PC-9 (cell line): Measurements from ENCODE around the gene P2RX6. TPM values are rescaled to one million over a fixed set of nuclear protein-coding genes. Genes with fewer than 3 reads are reported as not detected.

ENCODE experiments used
- BruUV-seq: library from RNA; stranded (reverse); fragments of 400-500 nt; replicated peaks from 2 replicates; lab custom pipeline; 2021; lab: Mats Ljungman, UMichigan
- CTCF ChIA-PET: fragments of 300-600 bp; sonication (Branson Sonifier 250); formaldehyde crosslinking; loops from one replicate; lab custom pipeline; 2022; ENCODE audit warnings: antibody characterized with exemption; lab: Charles Lee
- POLR2A ChIA-PET: fragments of 300-600 bp; sonication (Branson Sonifier 250); formaldehyde crosslinking; loops from one replicate; lab custom pipeline; 2022; ENCODE audit warnings: antibody characterized with exemption; ENCODE audit not compliant: unreplicated experiment; lab: Charles Lee
- DNase-seq, 2 experiments: peaks; one replicate each; pipeline versions ENCODE4 v3.0.0 to v3.0.0-alpha.2; 2015 to 2022; ENCODE audit warnings: mixed read lengths in 1 of 2
- H2AFZ ChIP-seq: fragments of 200-600 bp; sonication (generic); 2 replicates; pipeline ENCODE4 v1.8.1; 2017; ENCODE audit warnings: antibody characterized with exemption
- H3F3A ChIP-seq: fragments of 200-600 bp; sonication (generic); 2 replicates; pipeline ENCODE4 v1.8.1; 2017; ENCODE audit warnings: antibody characterized with exemption, mild to moderate bottlenecking, low read depth; ENCODE audit not compliant: insufficient read depth
- H3K27ac ChIP-seq: fragments of 200-600 bp; sonication (generic); 2 replicates; pipeline ENCODE4 v1.6.1; 2016; ENCODE audit warnings: mixed run types
- H3K27me3 ChIP-seq: fragments of 200-600 bp; sonication (generic); 2 replicates; pipeline ENCODE4 v1.6.1; 2016; ENCODE audit warnings: low read depth, mixed run types; ENCODE audit not compliant: insufficient read depth
- H3K36me3 ChIP-seq: fragments of 200-600 bp; sonication (generic); 2 replicates; pipeline ENCODE4 v1.6.1; 2016; ENCODE audit warnings: low read depth, mixed run types
- H3K4me1 ChIP-seq: fragments of 200-600 bp; sonication (generic); replicated peaks from 2 replicates; pipeline ENCODE4 v1.6.1; 2016; ENCODE audit warnings: mixed run types; ENCODE audit not compliant: insufficient read depth
- H3K4me2 ChIP-seq: fragments of 200-600 bp; sonication (generic); 2 replicates; pipeline ENCODE4 v1.6.1; 2017; ENCODE audit warnings: mixed run types
- H3K4me3 ChIP-seq: fragments of 200-600 bp; sonication (generic); 2 replicates; pipeline ENCODE4 v1.6.1; 2016; ENCODE audit warnings: mixed run types
- H3K79me2 ChIP-seq: fragments of 200-600 bp; sonication (generic); 2 replicates; pipeline ENCODE4 v1.6.1; 2017; ENCODE audit warnings: low read depth, mixed run types
- H3K9me2 ChIP-seq: fragments of 200-600 bp; sonication (generic); 2 replicates; pipeline ENCODE4 v1.8.1; 2017; ENCODE audit warnings: mild to moderate bottlenecking; ENCODE audit not compliant: insufficient read depth
- H3K9me3 ChIP-seq: fragments of 200-600 bp; sonication (generic); 2 replicates; pipeline ENCODE4 v1.8.1; 2016; ENCODE audit warnings: low read depth; ENCODE audit not compliant: insufficient read depth
- H4K20me1 ChIP-seq: fragments of 200-600 bp; sonication (generic); 2 replicates; pipeline ENCODE4 v1.8.1; 2017; ENCODE audit not compliant: insufficient read depth
- CTCF ChIP-seq: fragments of 200-600 bp; sonication (generic); conservative IDR thresholded peaks from 2 replicates; pipeline ENCODE4 v1.6.1; 2017; ENCODE audit warnings: mixed run types, antibody characterized with exemption, mild to moderate bottlenecking, moderate library complexity
- EZH2 ChIP-seq: fragments of 200-600 bp; sonication (generic); IDR thresholded peaks from 2 replicates; pipeline ENCODE4 v1.8.0; 2017; ENCODE audit warnings: antibody characterized with exemption, low read depth
- intact Hi-C: fragments of 100-400 bp; cut with micrococcal nuclease; formaldehyde crosslinking; loops from one replicate; pipeline ENCODE4 v1.10.0; 2022; ENCODE audit not compliant: unreplicated experiment
- total RNA-seq: library from RNA; stranded (reverse); gene quantifications from 2 replicates; pipeline ENCODE4 v1.2.3, GENCODE V29; 2021

Gene P2RX6
- total RNA-seq, 1 experiment from 2014 or later = 2.7 TPM

- no TSS peak for BruUV-seq
- TF ChIP-seq CTCF = no peak
- no peak for TF ChIP-seq EZH2
- Histone ChIP-seq H3K79me2 (no peaks in the 10 kb centered on the region), H3K9me2 (no peaks in the 10 kb centered on the region), H3K27me3 (no peaks in the 10 kb centered on the region), H3F3A (no peaks in the 10 kb centered on the region), H3K9me3 (peaks cover 5% of the 10 kb centered on the region; the same call in 1 of the 2 replicates), H3K4me2 (no peak overlapping the region), H2AFZ (no peak overlapping the region), H3K4me1 (no peaks in the 10 kb centered on the region), H3K36me3 (no peaks in the 10 kb centered on the region), H4K20me1 (no peaks in the 10 kb centered on the region), H3K4me3 (no peak overlapping the region), H3K27ac (no peak overlapping the region)
- intact Hi-C loops = no loop called here
- DNase-seq = no peak
- ChIA-PET CTCF (no interaction called here), POLR2A (no interaction called here)
Observed at GRCh38 chr22:20975541-20976290, 39.2 kb upstream of the P2RX6 start.

- ChIA-PET POLR2A (no interaction called here), CTCF (no interaction called here)
- intact Hi-C loops = no loop called here
- peaks cover 5% of the 10 kb centered on the region; the same call in 1 of the 2 replicates for H3K9me3 ChIP-seq
- no peaks in the 10 kb centered on the region for H3K79me2 ChIP-seq
- no TSS peak for BruUV-seq
- no peak overlapping the region for H3K4me2 ChIP-seq
- H3K9me2 ChIP-seq = no peaks in the 10 kb centered on the region
- no peaks in the 10 kb centered on the region for H3F3A ChIP-seq
- no peak overlapping the region for H3K27ac ChIP-seq
- no peaks in the 10 kb centered on the region for H4K20me1 ChIP-seq
- no peak overlapping the region for H3K4me3 ChIP-seq
- no peak for DNase-seq
- no peak overlapping the region for H2AFZ ChIP-seq
- H3K4me1 ChIP-seq = no peaks in the 10 kb centered on the region
- TF ChIP-seq CTCF (no peak), EZH2 (no peak)
- no peaks in the 10 kb centered on the region for H3K27me3 ChIP-seq
- H3K36me3 ChIP-seq = no peaks in the 10 kb centered on the region
Observed at GRCh38 chr22:20976291-20976877, 38.6 kb upstream of the P2RX6 start.

GRCh38 chr22:20977019-20977418 is 37.9 kb upstream of the P2RX6 start:
- intact Hi-C loops = no loop called here
- POLR2A ChIA-PET = no interaction called here
- no peaks in the 10 kb centered on the region for H3K79me2 ChIP-seq
- no TSS peak for BruUV-seq
- no peak overlapping the region for H2AFZ ChIP-seq
- H4K20me1 ChIP-seq = no peaks in the 10 kb centered on the region
- CTCF ChIA-PET = no interaction called here
- no peaks in the 10 kb centered on the region for H3K4me1 ChIP-seq
- H3F3A ChIP-seq = no peaks in the 10 kb centered on the region
- no peak overlapping the region for H3K4me3 ChIP-seq
- no peaks in the 10 kb centered on the region for H3K27me3 ChIP-seq
- H3K27ac ChIP-seq = no peak overlapping the region
- H3K4me2 ChIP-seq = no peak overlapping the region
- H3K9me3 ChIP-seq = peaks cover 5% of the 10 kb centered on the region; the same call in 1 of the 2 replicates
- no peak for DNase-seq
- H3K9me2 ChIP-seq = no peaks in the 10 kb centered on the region
- TF ChIP-seq EZH2 = no peak
- TF ChIP-seq CTCF = no peak
- H3K36me3 ChIP-seq = no peaks in the 10 kb centered on the region
